Measurements from ENCODE around the gene CXCL9.
"Not testable (repeated sequence)": the region's sequence is repeated elsewhere in the genome, so short reads cannot be mapped to it uniquely, and the experiment has no call there.

The CXCL9 gene

DNA sequence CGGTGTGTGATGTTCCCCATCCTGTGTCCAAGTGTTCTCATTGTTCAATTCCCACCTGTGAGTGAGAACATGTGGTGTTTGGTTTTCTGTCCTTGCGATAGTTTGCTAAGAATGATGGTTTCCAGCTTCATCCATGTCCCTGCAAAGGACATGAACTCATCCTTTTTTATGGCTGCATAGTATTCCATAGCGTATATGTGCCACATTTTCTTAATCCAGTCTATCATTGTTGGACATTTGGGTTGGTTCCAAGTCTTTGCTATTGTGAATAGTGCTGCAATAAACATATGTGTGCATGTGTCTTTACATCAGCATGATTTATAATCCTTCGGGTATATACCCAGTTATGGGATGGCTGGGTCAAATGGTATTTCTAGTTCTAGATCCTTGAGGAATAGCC lies 45.2 kb downstream of the CXCL9 start:
- not testable (repeated sequence) for DNase-seq (ENCODE audit: low read depth in 2 of 2, low spot score in 1 of 2)

DNA sequence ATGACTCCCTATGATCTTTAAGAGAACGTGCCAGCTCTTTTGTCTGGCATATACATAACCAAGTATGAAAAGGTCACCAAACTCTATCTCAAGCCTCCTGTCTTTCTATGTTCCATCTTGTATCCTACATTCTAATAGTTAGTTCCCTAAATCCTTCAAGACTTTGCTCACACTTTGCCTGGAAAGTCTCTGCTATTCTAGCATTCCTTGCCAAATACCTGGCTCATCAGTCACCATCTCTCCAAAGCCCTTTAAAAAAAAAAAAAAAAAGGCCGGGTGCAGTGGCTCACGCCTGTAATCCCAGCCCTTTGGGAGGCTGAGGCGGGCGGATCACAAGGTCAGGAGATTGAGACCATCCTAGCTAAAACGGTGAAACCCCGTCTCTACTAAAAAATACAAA lies 48.8 kb downstream of the CXCL9 start:
- not testable (repeated sequence) for DNase-seq (ENCODE audit: low read depth in 2 of 2, low spot score in 1 of 2)

DNA sequence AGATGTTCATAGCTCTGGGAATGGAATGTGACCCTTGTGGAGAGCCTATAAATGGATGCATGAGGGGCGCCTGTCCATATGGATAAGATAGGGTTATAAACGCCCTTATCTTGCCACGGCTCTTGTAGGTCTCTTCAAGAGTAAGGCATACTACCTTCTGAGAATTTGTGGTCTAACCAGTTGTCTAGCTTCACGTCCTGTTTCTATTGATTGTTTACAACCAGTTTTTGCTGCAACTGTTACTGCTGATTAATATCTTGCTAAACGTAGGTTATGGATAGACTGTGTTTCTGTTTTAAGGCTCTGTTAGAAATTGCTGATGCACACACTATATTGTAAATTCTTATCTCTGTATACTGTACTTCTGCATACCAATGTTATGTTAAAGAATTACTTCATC lies 52.5 kb downstream of the CXCL9 start:
- not testable (repeated sequence) for DNase-seq (ENCODE audit: low read depth in 2 of 2, low spot score in 1 of 2)

DNA sequence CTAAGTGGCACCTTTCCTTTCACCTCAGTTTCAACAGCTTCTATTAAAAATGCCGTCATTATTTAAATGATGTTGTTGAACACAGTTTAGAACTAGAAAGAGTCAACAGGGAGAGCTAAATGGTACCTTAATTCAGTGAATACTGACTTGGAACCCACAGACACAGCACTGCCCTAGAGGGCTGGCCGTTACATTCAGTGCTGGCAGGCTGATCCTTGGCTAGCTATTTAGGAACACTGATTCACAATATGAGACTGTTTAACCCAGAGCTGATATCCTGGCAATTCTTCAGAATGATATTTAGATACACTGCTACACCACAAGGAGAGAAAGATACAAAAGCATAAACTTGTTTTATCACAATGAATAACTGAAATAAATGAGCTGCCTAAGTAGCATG lies 53.8 kb downstream of the CXCL9 start:
- DNase-seq (ENCODE audit: low read depth in 2 of 2, low spot score in 1 of 2) = no peak
